Mucosa of rectum (tissue), 2 donors: ENCODE results near the gene KANK4.
"Not testable (repeated sequence)": the region's sequence is repeated elsewhere in the genome, so short reads cannot be mapped to it uniquely, and the experiment has no call there.

ENCODE experiments used
- H3K27ac ChIP-seq, 2 donors: one replicate each; pipeline ENCODE4 v1.7.0; 2013; ENCODE audit warnings: inconsistent platforms in 2 of 2, low read depth in 2 of 2, low read length in 2 of 2
- H3K27me3 ChIP-seq, 2 donors: one replicate each; pipeline ENCODE4 v1.7.0; 2013; ENCODE audit warnings: low read length in 2 of 2; ENCODE audit not compliant: control insufficient read depth in 2 of 2, insufficient read depth in 2 of 2
- H3K36me3 ChIP-seq, 2 donors: one replicate each; pipeline ENCODE4 v1.7.0; 2013; ENCODE audit warnings: low read length in 2 of 2; ENCODE audit not compliant: control insufficient read depth in 2 of 2, insufficient read depth in 2 of 2
- H3K4me1 ChIP-seq, 2 donors: one replicate each; pipeline ENCODE4 v1.7.0; 2013; ENCODE audit warnings: low read length in 2 of 2, mild to moderate bottlenecking in 1 of 2; ENCODE audit not compliant: control insufficient read depth in 2 of 2, insufficient read depth in 2 of 2
- H3K4me3 ChIP-seq, 2 donors: one replicate each; pipeline ENCODE4 v1.7.0; 2013; ENCODE audit warnings: low read length in 2 of 2
- H3K9ac ChIP-seq, 2 donors: one replicate each; pipeline ENCODE4 v1.7.0; 2013; ENCODE audit warnings: low read length in 2 of 2, low read depth in 1 of 2, mild to moderate bottlenecking in 1 of 2
- H3K9me3 ChIP-seq, 2 donors: one replicate each; pipeline ENCODE4 v1.7.0; 2013; ENCODE audit warnings: low read length in 2 of 2; ENCODE audit not compliant: control insufficient read depth in 2 of 2
- donor health status: healthy.
- donor health status: Normal muscosa, but diverticular disease.

KANK4 gene

GRCh38 chr1:62229932-62230331 lies 89.3 kb downstream of the KANK4 start:
- Histone ChIP-seq H3K4me1 (no peaks in the 10 kb centered on the region), H3K36me3 (no peaks in the 10 kb centered on the region), H3K9ac (no peak overlapping the region), H3K4me3 (no peak overlapping the region), H3K9me3 (no peaks in the 10 kb centered on the region), H3K27ac (no peak overlapping the region), H3K27me3 (no peaks in the 10 kb centered on the region)

DNA sequence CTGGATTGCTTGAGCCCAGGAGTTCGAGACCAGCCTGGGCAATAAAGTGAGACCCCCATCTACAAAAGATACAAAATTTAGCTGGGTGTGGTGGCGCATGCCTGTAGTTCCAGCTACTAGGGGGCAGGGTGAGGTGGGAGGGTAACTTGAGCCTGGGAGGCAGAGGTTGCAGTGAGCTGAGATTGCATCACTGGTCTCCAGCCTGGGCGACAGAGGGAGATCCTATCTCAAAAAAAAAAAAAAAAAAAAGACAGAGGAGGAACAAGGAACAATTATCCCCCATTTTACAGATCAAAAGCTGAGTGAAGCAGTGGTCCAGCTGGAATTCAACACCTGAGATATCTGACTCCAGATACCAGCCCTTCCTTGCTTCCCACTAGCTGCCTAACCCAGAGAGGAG lies 89.8 kb downstream of the KANK4 start:
- Histone ChIP-seq H3K36me3 (no peaks in the 10 kb centered on the region), H3K27ac (no peak overlapping the region), H3K9me3 (no peaks in the 10 kb centered on the region), H3K9ac (no peak overlapping the region), H3K4me3 (no peak overlapping the region), H3K4me1 (no peaks in the 10 kb centered on the region), H3K27me3 (no peaks in the 10 kb centered on the region)

DNA sequence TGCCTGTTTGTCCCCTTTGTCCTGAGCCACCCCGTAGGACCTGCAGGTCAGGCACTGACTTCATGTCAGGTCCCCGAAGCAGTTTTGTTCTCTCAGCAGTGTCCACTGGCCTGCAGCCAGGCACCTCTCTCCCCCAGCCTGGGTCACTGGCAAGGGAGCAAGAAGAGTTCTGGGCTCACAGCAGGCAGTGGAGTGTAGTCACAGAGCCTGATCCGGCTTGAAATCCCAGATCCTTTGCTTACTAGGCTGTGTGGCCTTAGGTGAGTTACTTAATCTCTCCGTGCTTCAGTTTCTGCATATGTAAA lies 90.4 kb downstream of the KANK4 start:
- Histone ChIP-seq H3K27ac (no peak overlapping the region), H3K9ac (no peak overlapping the region), H3K9me3 (no peaks in the 10 kb centered on the region), H3K4me1 (no peaks in the 10 kb centered on the region), H3K4me3 (no peak overlapping the region), H3K36me3 (no peaks in the 10 kb centered on the region), H3K27me3 (no peaks in the 10 kb centered on the region)

DNA sequence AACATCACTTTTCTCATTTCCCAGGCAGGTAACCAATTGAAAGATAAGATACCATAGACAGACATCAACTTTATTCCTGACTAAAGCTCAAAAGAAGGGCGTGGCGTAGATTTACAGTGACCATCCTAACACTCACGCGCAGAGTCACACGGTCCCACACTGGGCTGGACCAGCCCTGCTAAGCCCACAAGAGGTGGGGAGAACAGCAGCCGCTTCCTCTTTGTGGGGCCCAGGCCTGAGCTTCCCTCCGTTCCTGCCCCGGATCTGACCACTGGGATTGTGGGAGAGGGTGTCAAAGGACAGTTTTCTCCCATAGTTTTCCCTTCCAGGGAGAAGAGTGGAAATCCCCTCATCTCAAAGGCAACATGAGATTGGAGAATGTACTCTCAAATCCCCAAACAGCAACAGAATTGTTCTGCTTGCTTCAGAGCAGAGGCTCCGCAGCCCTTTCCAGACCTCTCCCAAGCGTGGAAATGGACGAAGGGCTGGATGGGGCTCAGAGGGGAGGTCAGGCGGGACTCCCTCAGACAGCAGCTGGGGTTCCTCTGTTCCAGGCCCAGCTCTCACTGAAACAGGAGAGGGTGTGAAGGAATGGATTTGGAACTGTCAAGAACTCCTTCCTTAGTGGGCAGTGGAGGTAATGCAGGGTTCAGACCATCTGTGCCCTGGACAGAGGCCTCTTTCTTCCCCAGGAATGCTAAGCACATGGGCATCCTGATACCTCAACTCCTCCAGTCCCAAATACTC lies 90.9 kb downstream of the KANK4 start:
- Histone ChIP-seq H3K4me1 (no peaks in the 10 kb centered on the region), H3K9ac (no peak overlapping the region), H3K27me3 (no peaks in the 10 kb centered on the region), H3K4me3 (no peak overlapping the region), H3K36me3 (no peaks in the 10 kb centered on the region), H3K9me3 (no peaks in the 10 kb centered on the region), H3K27ac (no peak overlapping the region)

DNA sequence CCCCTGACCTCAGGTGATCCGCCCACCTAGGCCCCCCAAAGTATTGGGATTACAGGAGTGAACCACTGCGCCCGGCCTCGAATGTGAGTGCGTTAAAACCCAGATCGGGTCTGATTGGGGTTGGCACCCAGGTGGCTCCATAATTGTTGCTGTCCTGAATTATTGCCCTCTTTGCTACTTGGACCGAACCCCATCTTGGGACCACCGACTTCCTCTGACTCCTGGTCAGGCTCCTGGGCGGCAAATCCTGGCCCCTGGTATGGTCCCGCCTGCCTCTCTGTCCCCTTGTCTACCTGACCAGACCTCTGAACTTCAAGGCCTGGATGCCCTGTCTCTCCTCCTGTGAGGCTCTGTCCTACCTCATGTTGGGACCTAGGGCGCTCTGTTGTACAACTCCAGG lies 91.7 kb downstream of the KANK4 start:
- H3K27me3 ChIP-seq, result no peaks in the 10 kb centered on the region
- no peaks in the 10 kb centered on the region for H3K36me3 ChIP-seq
- no peak overlapping the region for H3K9ac ChIP-seq

DNA sequence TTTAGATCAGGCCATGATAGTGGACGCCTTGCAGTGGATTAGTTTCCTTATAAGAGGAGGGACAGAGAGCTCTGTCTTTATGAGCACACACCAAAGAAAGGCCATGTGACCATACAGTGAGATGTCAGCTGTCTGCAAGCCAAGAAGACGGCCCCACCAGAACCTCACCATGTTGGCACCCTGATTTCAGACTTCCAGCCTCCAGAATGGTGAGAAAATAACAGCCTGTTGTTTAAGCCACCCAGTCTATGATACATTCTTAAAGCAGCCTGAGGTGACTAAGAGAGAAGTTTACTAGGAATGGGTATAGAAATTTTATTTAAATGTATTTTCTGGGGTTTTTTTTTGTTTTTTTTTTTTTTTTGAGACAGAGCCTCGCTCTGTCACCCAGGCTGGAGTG lies 95.1 kb downstream of the KANK4 start:
- no peaks in the 10 kb centered on the region for H3K27me3 ChIP-seq
- H3K36me3 ChIP-seq, result no peaks in the 10 kb centered on the region
- no peak overlapping the region for H3K9ac ChIP-seq
- H3K4me3 ChIP-seq, result no peak overlapping the region
- H3K27ac ChIP-seq, result no peak overlapping the region
- H3K9me3 ChIP-seq, result no peaks in the 10 kb centered on the region
- no peaks in the 10 kb centered on the region for H3K4me1 ChIP-seq

More for the DNA sequence above, 91.7 kb downstream of the KANK4 start:
- Histone ChIP-seq H3K9me3 (no peaks in the 10 kb centered on the region), H3K4me1 (no peaks in the 10 kb centered on the region), H3K27ac (no peak overlapping the region), H3K4me3 (no peak overlapping the region)

DNA sequence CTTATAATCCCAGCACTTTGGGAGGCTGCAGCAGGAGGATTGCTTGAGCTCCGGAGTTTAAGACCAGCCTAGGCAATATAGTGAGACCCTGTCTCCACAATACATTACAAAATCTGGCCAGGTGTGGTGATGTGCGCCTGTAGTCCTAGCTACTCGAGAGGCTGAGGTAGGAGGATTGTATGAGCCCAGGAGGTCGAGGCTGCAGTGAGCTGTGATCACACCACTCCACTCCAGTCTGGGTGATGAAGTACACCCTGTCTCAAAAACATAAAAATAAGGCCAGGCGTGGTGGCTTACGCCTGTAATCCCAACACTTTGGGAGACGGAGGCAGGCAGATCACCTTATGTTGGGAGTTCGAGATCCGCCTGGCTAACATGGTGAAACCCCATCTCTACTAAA lies 96.9 kb downstream of the KANK4 start:
- Histone ChIP-seq H3K36me3 (no peaks in the 10 kb centered on the region), H3K4me3 (no peak overlapping the region), H3K4me1 (no peaks in the 10 kb centered on the region), H3K9me3 (no peaks in the 10 kb centered on the region), H3K27me3 (no peaks in the 10 kb centered on the region), H3K27ac (no peak overlapping the region), H3K9ac (no peak overlapping the region)

- Histone ChIP-seq H3K4me1 (no peaks in the 10 kb centered on the region), H3K36me3 (no peaks in the 10 kb centered on the region), H3K27ac (no peak overlapping the region), H3K9ac (no peak overlapping the region), H3K4me3 (no peak overlapping the region), H3K27me3 (no peaks in the 10 kb centered on the region), H3K9me3 (no peaks in the 10 kb centered on the region)
These were observed 98.1 kb downstream of the KANK4 start for GRCh38 chr1:62221171-62221570.

DNA sequence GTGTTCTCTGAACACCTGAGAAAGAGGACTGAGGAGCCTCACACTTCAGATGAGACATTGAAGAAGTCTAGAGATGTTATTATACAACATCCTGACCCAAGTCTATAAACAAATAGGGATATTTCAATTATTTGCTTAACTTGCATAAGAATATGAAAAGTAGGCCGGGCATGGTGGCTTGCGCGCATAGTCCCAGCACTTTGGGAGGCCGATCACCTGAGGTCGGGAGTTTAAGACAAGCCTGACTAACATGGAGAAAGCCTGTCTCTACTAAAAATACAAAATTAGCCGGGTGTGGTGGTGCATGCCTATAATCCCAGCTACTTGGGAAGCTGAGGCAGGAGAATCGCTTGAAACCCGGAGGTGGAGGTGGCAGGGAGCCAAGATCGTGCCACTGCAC lies 98.8 kb downstream of the KANK4 start:
- not testable (repeated sequence) for H3K27ac ChIP-seq, H3K9me3 ChIP-seq, H3K9ac ChIP-seq, H3K4me1 ChIP-seq, H3K4me3 ChIP-seq, H3K27me3 ChIP-seq, H3K36me3 ChIP-seq

- no peak overlapping the region for H3K9ac ChIP-seq
- H3K27ac ChIP-seq, result no peak overlapping the region
These were observed 100.6 kb downstream of the KANK4 start for GRCh38 chr1:62218604-62219003.

More at GRCh38 chr1:62218604-62219003, 100.6 kb downstream of the KANK4 start:
- Histone ChIP-seq H3K27me3 (no peaks in the 10 kb centered on the region), H3K36me3 (no peaks in the 10 kb centered on the region), H3K9me3 (no peaks in the 10 kb centered on the region), H3K4me3 (no peak overlapping the region), H3K4me1 (no peaks in the 10 kb centered on the region)
